ENCODE data around the gene PCGF5.
"Not testable (repeated sequence)": the region's sequence is repeated elsewhere in the genome, so short reads cannot be mapped to it uniquely, and the experiment has no call there.

PCGF5 gene

DNA sequence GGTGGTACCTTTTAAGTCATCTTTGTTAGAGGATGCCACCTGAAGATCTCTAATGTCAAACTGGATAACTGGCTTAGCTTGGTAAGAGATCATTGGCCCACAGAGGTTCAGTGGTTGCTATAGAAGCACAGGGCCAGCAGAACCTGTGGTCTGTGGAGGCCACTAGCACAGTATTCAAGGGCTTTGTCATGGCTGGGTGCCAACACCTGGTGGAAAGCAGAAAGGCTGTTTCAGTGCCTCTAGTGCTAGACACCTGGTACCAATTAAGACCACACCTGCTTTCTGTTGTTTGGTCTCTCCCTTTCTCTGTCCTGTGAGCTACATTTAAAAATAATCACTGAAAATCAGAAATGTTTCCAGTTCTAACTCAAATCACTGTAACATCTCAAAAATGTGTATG lies 10.0 kb upstream of the PCGF5 start:
- DNase-seq = no peak

DNA sequence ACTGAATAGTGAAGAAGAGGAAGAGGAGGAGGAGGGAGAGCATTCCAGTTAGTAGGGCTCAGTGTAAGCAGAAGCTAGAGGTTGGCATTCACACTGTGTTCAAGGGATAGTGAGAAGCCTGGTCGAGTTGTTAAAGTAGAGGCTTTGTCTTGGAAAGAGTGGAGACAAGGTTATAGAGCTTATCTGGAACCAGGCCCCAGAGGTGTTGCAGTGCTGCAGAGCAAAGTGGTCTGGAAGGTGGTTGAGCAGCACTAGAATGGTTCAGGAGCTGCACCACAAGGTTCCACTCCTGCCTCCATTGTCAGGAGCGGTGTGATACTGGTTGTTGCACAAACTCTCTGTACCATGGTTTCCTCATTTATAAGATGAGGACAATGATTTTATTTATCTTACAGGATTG lies 8.8 kb upstream of the PCGF5 start:
- no peak for DNase-seq

DNA sequence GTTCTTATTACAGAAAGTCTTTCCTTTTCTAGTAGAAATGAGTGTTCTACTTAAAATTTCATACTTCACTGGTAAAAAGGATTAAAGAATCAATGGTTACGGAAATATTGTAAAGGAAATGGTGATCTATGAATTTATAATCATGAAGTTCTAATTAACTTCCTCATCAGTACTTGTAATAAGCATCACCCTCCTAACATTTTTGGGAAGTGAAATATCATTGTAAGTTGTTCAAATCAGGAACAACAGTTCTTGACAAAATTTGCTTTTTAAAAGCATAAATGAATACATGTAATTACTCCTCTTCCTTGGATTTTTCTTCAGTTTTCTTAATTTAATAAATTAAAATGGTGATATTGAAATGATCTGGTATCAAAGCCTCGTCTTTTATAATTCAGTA lies 5.6 kb upstream of the PCGF5 start:
- no peak for DNase-seq

DNA sequence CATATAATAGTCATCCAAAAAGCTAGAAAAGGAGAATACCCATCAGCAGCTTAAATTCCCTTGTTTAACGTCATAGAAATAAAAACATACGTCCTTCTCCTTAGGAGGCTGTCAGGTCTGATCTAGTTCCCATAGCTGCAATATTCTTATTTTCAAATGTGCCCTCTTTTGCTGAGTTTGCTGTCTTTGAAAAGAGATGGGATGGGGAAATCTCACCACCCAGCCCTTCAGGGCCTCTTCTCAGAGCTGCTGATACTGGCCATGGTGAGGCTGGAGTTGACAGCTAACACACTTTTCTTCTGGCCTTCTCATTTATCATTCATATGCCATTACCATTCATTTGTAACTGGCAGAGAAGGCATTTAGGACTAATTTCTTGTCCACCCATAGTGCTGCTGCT lies 5.1 kb upstream of the PCGF5 start:
- DNase-seq = no peak

DNA sequence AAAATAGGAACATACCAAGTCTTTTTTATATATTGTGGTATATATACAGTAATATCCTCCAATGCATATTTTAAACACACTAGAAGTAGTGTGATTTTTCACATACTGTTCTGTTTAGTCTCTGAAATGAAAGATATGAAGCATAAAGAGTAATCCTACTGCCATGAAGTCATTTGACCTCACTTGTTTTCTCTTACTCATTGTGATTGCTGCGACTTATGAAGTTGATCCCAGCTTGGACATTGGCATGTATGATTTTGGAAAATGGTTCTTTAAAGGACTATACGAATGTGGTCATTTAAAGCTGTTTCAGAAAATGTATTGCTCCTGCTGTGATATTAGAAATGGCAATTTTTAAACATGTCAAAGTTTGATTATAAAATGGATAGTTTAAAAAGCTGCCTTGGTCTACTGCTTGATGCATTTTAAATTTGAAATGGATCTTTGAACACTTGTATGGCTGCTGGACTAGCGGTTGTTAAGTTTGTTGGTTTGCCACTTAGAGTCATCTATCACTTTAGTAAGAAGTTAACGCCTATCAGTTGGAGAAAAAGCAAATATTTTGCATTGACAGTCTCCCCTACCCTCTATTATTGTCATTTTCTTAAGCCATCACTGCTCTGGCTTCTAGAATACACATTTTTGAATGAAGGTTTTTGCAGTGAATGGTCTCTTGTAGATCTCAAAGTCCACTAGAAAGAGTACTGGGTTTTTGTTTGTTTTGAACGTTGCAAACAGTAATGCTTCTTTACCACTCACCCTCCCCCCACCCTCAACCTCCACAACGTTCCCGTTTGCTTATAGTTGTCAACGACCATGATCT lies 881 bp upstream of the PCGF5 start:
- DNase-seq = peak; percentile 35

DNA sequence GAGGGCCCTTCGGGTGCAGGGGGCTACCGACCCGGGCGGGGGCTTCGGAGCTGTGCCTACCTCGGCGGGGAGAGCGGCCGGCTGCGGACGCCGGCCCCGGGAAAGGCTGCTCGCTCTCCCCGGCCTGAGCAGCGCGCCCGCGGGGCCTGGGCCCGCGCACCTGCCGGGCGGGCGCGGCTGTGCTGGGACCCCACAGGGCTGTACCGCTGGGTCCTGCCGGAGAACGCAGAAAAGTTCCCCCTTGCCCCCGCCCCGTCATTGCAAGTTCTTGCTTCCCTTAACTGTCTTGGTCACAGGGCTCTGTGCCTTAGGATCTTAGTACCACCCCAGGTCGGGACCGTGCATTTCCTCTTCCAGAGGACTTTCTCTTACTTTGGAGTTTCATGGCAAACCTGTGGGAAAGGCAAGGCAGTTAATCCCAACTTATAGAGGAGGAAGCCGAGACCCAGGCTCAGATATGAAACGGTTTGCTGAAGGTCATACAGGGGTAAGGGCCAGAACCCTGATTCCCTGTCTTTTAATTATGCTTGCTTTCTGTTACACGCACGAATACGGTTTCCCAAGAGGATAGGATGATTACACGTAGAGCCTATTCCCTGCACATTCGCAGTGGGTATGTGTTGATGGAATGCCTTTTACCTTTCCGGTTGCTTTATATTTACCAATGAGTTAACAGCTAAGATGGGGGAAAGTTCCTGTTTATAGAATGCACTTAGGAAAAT lies 652 bp downstream of the PCGF5 start:
- DNase-seq = peak; percentile 33

DNA sequence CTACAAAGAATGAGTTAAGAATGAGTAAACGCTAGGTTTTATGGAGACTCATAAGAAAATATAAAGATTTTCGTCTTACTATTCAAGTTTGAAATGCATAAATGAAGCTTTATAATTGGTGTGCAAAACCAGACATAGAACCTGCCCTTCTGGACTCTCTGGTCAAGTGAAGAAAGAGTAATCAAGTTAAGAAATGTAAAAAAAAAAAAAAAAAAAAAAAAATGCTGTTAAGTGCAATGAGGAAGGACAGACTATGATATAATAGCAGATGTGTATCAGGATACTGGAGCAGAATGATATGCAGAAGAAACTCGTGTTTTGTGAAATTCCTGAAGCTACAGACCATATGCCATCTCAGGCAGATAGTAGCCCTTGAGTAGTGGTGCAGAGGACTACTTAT lies 5.6 kb downstream of the PCGF5 start:
- DNase-seq = no peak

GRCh38 chr10:91227576-91227975 lies 7.1 kb downstream of the PCGF5 start:
- DNase-seq = no peak

GRCh38 chr10:91229683-91230082 lies 9.2 kb downstream of the PCGF5 start:
- DNase-seq = no peak

DNA sequence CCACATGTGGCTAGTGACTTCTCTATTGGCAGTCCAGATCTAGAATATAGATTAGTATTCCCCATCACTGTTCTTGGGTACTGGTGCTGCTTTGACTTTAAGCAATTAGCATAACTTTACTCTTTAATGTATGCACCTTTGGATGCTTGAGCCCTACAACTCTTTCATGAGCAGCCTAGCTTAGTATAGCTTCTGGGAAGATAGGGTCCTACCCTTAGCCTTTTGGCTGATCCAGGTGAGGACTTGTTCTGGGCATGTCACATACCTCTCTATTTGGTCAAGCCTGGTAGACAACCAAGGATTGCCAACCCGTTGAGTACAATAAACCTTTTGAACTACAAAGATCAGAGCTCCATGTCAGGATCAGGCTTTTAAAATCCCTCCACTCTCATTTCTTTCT lies 17.7 kb downstream of the PCGF5 start:
- no peak for DNase-seq

DNA sequence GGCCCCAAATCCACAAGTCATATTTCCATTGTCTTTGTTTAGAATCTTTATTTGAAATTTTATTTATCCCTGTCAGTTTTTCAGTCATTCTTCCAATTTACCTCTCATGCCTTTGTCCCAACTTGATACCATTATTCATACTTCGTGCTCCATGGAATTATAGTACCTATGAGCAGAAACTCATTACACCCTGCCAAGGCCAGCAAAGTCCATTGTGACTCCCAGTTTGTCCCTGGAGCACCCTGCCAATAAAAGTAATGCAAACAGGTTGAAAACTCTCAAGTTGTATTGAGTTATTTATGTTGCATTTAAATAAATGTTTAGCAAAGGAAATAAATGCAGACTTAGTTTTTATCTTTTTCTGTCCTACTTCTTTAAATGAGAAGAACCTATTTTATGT lies 19.3 kb downstream of the PCGF5 start:
- no peak for DNase-seq

DNA sequence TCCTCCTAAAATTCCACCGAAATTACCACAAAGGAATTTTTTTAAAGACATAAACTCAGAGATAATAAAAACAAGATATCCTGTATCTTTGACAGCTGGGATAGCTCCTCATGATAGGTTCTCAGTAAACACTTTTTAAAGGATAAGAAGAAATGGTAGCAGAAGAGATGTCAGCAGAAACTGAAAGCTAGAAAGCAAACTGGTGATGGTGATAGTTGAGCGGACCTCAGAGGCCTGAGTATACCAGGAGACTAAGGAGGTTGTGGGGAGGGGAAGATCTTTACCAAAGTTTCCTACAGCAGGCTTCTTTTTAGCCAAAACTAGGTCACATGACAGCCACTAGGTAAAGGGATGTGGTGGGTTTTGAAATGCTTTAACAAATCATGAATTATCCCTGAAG lies 22.5 kb downstream of the PCGF5 start:
- DNase-seq = no peak

GRCh38 chr10:91247360-91248111 lies 27.1 kb downstream of the PCGF5 start:
- peak; percentile 5 for DNase-seq

- no peak for DNase-seq
Measured at GRCh38 chr10:91249700-91250099, 29.2 kb downstream of the PCGF5 start.

DNA sequence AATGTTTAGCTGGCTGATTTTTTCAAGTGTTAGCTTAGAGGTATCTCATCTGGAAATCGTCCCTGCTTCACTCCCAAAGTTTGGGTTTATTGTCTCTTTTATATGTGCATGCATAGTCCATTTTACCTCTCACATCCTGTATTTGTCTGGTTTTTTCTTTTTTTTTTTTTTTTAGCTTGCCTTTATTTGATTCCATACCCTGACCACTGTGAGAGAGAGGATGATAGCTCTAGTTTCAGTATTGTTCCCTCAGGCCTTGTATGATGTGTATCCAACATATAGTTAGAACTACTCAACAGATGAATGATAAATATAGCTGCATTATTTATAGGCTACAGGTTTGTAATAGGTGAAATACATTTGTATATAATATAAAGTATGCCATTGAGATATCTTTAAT lies 29.9 kb downstream of the PCGF5 start:
- DNase-seq = no peak

DNA sequence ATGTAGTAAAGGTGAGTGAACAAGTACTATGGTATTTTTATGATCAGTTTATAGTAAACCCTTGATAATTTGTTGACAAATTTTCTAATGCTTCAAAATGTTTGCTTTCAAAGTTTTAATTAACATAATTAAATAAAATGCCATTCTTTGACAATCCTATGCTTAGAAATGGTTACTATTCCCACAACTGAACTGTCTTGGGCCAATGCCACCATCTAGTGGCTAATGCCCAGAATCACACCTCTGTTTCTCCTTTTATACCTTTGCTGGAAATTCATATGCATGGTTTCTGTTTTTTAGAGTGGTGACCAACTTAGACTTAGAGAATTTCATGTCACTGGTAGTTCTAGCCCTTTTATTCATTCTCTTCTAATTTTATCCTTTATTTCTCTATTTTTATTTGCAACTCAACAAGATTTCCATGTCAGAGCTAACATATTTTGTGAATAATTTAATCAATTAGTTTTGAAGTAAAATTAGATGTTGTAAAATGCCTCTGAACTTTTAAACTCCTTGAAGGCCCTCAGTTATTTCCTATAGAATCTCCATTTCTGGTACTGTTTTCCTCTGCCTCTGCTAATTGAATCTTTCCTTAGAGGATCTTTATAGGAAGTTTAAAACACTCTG lies 31.1 kb downstream of the PCGF5 start:
- peak; percentile 50 for DNase-seq

DNA sequence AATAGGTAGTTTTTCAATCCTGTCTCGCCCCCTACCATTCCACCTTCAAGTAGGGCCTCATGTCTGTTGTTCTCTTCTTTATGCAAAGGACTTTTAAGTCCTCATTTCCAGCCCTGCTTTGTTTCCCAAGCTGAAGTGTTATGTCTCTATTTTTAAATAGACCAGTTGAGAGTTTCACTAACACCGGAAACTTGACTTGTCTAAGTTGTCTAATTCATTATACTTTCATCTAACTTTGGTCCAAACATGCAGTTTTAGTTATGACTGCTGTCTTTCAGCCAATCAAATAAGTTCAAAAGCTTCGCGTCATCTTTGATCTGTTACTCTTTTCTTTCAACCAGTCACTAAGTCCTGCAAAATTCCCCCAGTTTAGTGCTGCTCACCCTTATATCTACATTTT lies 32.8 kb downstream of the PCGF5 start:
- no peak for DNase-seq

GRCh38 chr10:91257310-91257709 lies 36.8 kb downstream of the PCGF5 start:
- DNase-seq = no peak

GRCh38 chr10:91260417-91260816 lies 40.0 kb downstream of the PCGF5 start:
- DNase-seq = not testable (repeated sequence)

DNA sequence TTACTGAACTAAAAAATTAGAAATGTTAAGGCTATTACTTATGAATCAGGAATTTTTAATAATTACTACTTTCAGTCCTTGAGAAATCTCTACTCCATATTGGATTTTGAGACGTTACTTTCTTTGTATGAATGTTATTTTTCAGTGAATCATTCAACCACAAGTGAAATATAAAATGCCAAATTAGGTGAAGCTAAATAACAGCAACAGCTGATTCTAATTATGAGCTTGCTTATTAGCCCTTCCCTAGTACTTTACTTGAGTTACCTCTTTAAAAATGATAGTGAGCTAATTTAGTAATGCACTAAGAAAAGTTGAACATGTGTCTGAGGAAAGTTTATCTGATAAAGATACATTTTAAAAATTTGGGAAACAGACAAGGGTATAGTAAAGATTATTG lies 51.4 kb downstream of the PCGF5 start:
- DNase-seq = peak; percentile 56

GRCh38 chr10:91284486-91285090 lies 64.1 kb downstream of the PCGF5 start:
- DNase-seq = no peak

DNA sequence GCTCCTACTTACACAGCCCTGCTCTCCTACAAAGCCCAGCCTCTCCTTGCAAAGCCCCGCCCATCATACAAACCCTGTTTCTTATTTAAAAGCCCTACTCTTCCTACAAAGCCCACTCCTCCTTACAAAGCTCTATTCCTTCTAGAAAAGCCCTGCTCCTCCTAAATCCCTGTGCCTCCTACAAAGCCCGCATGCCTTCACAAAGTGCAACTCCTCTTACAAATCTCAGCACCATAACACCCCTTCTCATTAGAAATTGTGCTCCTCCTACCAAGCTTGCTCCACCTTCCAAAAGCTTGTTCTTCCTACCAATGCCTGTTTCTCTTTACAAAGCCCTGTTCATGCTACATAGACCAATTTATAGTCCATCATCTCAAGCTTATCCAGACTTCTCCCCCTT lies 66.1 kb downstream of the PCGF5 start:
- DNase-seq = no peak

DNA sequence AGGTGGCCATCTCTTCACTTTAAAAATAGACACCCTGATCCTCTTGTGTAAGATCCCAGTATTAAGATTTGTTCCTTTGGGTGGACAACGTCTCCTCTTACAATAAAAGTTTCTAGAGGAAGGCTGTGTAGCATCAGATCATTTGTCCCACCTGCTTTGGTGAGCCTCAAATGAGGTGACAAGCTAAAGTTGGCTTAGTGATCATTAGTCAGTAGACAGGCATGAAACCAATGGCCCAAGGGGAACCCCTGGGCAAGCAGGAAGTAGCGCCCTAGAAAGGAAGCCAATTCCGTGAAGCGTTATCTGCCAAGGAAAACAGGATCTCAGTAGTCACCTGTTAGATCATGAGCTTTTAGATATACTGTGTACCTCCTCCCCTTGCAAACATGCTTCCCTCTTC lies 66.8 kb downstream of the PCGF5 start:
- no peak for DNase-seq
